ENCODE data around the gene KANSL1. TPM values are rescaled to one million over a fixed set of nuclear protein-coding genes. Genes with fewer than 3 reads are reported as not detected.
"Not testable (repeated sequence)": the region's sequence is repeated elsewhere in the genome, so short reads cannot be mapped to it uniquely, and the experiment has no call there.

KANSL1 gene
- total RNA-seq, 2 experiments from 2014 or later, result 99.5 to 105 TPM

DNA sequence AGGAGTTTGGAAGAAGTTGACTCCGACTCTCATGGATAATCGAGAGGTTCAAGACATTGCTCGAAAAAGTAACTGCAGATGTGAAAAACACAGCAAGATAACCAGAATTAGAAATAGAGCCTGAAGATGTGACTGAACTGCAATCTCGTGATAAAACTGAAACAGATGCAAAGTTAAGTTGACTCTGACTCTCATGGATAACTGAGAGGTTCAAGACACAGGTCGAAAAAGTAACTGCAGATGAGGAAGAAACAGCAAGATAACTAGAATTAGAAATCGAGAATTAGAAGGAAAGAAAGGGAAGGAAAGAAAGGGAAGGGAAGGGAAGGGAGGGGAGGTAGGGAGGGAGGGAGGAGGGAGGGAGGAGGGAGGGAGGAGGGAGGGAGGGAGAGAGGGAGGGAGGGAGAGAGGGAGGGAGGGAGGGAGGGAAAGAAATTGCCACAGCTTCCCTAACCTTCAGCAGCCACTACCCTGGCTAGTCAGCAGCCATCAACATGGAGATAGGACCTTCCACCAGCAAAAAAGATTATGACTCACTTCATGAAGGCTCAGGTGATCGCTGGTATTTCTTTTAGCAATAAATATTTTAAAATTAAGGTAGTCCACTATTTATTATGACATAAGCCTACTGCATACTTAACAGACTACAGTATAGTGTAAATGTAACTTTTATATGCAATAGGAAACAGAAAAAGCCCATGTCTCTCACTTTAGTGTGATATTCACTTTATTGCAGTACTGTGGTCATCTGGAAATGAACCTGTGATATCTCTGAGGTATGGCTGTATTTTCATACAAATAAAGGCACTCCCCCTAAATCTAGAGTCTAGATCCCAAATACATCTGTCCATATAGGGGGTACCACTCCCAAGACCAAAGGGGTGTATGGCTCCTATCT, 68.3 kb downstream of the KANSL1 start:
- ChIA-PET POLR2A (no interaction called here), CTCF (no interaction called here)
- no peak for DNase-seq
- Mint-ChIP-seq H3K4me1 (peaks cover 37% of the 10 kb centered on the region), H3K27ac (no peak overlapping the region), H3K36me3 (ENCODE audit: low read depth) (peaks cover 28% of the 10 kb centered on the region), H3K9me3 (no peaks in the 10 kb centered on the region), H3K4me3 (no peak overlapping the region), H3K27me3 (no peaks in the 10 kb centered on the region)

DNA sequence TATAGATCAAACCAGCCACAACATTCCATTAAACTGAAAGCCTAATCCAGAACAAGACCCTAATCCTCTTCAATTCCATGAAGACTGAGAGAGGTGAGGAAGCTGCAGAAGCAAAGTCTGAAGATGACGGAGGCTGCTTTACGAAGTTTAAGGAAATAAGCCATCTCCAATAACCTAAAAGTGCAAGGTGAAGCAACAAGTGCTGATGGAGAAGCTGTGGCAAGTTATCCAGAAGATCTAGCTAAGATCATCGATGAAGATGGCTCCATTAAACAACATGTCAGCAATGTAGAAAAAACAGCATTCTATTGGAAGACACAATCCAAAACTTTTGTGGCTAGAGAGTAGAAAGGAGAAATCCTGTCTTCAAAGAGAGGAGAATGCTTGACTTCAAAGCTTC, 69.6 kb downstream of the KANSL1 start:
- POLR2A ChIA-PET, result interaction anchor here (1.0 kb wide), 1 partner anchor 14 kb away, joined by 3 read pairs; no protein-coding TSS in a partner anchor
- Mint-ChIP-seq H3K36me3 (ENCODE audit: low read depth) (peaks cover 30% of the 10 kb centered on the region), H3K4me1 (peaks cover 42% of the 10 kb centered on the region), H3K9me3 (no peaks in the 10 kb centered on the region), H3K27me3 (no peaks in the 10 kb centered on the region), H3K4me3 (no peak overlapping the region), H3K27ac (no peak overlapping the region)
- no peak for DNase-seq
- CTCF ChIA-PET, result no interaction called here

DNA sequence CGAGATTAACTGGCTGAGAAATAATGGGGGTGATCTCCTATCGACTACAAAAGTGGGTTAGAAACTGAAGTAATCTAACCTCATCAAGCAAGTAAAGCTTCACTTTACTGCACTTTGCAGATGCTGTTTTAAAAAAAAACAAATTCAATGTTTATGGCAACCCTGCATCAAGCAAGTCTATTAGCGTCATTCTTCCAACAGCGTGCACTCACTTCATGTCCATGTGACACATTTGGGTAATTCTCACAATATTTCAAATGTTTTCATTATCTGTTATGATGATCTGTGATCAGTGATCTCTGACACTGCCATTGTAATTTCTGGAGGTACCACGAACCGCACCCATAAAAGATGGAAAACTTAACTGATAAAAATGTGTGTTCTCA, 70.8 kb downstream of the KANSL1 start:
- Mint-ChIP-seq H3K27me3 (no peaks in the 10 kb centered on the region), H3K4me3 (no peak overlapping the region), H3K27ac (no peak overlapping the region), H3K36me3 (ENCODE audit: low read depth) (peaks cover 23% of the 10 kb centered on the region), H3K4me1 (peaks cover 39% of the 10 kb centered on the region), H3K9me3 (no peaks in the 10 kb centered on the region)
- ChIA-PET CTCF (no interaction called here), POLR2A (no interaction called here)
- DNase-seq, result no peak

DNA sequence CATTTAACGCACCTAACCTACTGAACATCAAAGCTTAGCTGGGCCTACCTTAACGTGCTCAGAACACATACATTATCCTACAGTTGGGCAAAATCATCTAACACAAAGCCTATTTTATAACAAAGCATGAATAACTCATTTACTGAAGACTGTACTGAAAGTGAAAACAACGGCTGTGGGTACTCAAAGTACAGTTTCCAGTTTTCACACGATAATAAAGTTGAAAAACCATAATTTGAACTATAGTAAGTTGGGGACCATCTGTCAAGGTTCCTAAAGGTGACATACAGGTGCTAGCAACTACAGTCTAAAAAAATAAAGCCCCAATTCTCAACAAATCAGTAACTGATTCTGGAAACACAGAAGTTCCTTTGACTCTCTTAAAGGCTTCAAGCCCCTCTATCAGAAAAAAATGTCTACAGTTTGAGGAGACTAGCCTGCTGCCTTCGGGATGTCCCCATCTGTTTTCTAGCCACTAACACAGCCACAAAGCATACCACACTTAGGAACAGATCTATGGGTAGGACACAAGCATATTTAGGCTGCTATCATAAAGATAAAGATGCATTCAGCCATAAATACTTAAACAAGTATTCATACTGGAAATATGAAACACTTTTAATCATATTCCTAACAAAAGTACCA, 71.3 kb downstream of the KANSL1 start:
- ChIA-PET POLR2A (no interaction called here), CTCF (no interaction called here)
- Mint-ChIP-seq H3K4me1 (peaks cover 39% of the 10 kb centered on the region), H3K36me3 (ENCODE audit: low read depth) (peaks cover 20% of the 10 kb centered on the region), H3K9me3 (no peaks in the 10 kb centered on the region), H3K27ac (no peak overlapping the region), H3K4me3 (no peak overlapping the region), H3K27me3 (no peaks in the 10 kb centered on the region)
- no peak for DNase-seq

DNA sequence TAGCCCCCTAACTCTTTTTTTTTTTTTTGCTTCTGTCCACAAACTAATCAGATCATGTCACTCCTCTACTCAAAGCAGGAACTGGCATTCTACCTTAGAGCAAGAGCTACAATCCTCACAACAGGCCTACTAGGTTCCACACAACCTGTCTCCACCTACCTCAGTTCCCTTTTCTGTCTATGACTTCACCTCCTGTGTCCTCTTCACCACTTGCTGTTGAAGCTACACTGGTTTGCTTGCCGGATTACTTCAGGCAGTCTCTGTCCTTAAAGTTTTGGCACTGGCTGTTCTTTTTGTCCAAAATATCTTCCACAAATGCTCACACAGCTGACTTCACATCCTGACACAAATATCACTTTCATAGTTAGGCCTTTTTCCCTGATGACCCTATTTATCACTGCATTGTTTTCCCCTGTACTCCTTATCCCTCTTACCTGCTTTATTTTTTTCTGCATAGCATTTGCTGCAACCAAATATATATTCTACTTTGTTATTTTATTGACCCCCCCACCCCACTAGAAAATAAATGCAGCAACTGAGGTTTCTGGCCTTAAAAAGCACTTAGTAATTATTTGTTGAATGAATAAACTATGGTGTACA, 72.0 kb downstream of the KANSL1 start:
- Mint-ChIP-seq H3K36me3 (ENCODE audit: low read depth) (peaks cover 13% of the 10 kb centered on the region), H3K27ac (no peak overlapping the region), H3K4me1 (peaks cover 39% of the 10 kb centered on the region), H3K4me3 (no peak overlapping the region), H3K27me3 (no peaks in the 10 kb centered on the region), H3K9me3 (no peaks in the 10 kb centered on the region)
- POLR2A ChIA-PET, result no interaction called here
- CTCF ChIA-PET, result no interaction called here
- DNase-seq, result no peak

DNA sequence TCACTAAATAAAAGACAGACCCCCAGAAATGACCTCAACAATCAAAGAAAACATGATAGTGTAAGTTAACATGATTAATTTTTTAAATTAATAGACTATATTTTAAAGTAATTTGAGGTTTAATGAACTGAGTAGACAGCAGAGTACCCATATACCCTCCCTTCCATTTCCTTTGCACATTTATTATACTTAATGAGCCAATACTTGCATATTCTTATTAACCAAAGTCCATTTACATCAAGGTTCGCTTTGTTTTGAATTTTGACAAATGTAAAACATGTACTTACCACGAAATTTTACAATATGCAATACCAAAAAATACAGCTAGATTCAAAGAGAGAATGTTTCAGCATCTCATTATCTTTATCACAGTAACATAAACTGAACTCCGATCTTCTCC, 72.7 kb downstream of the KANSL1 start:
- Mint-ChIP-seq H3K9me3 (no peaks in the 10 kb centered on the region), H3K27me3 (no peaks in the 10 kb centered on the region), H3K4me3 (no peak overlapping the region), H3K4me1 (peaks cover 43% of the 10 kb centered on the region), H3K27ac (no peak overlapping the region), H3K36me3 (ENCODE audit: low read depth) (peaks cover 13% of the 10 kb centered on the region)
- CTCF ChIA-PET, result interaction anchor here (1.0 kb wide), 1 partner anchor 92 kb away, joined by 3 read pairs; no protein-coding TSS in a partner anchor
- POLR2A ChIA-PET, result no interaction called here
- DNase-seq, result no peak

DNA sequence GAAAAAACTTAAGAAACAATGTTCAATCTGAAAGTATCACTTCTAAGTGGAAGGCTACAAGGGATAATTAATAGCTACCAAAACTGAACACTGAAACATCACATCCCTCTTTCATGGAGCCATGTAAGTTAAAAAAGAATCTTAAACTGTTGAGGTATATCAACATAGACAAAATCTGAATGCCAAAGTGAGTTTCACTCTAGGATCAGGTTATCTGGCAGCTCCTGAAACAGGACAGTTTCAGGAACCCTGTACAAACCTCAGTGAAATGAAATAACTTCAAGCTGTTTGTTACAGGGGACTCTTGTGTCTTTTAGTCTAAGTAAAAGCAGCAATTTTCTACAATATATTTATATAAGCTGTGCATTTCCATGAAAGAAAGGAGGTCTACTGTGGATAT, 73.2 kb downstream of the KANSL1 start:
- H3K27ac Mint-ChIP-seq, result no peak overlapping the region
- H3K27me3 Mint-ChIP-seq, result no peaks in the 10 kb centered on the region
- peaks cover 13% of the 10 kb centered on the region for H3K36me3 Mint-ChIP-seq (ENCODE audit: low read depth)
- H3K4me1 Mint-ChIP-seq, result peaks cover 44% of the 10 kb centered on the region
- H3K9me3 Mint-ChIP-seq, result no peaks in the 10 kb centered on the region
- no peak overlapping the region for H3K4me3 Mint-ChIP-seq
- ChIA-PET CTCF (interaction anchor here (1.0 to 1.1 kb wide), 3 partner anchors 67 to 93 kb away, joined by 3 to 6 read pairs (median 4); partner anchors contain the start of gene KANSL1), POLR2A (no interaction called here)
- DNase-seq, result no peak

DNA sequence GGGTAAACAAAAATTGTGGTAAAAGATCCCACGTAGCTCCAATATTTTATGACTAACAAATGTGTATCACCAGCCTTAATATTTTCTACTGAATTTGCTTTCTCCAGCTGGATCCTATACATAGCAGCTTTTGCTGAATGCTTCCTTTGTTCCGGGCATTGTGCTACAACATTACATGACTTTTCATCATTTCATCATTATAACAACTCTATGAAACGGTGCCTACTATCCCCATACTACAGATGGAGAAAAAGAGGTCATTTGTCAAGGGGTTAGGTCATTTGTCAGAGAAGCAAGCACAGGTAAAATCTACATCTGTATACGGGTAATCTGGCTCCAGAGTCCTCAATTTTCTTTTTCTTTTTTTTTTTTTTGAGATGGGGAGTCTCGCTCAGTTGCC, 74.3 kb downstream of the KANSL1 start:
- H3K27me3 Mint-ChIP-seq, result no peaks in the 10 kb centered on the region
- H3K4me1 Mint-ChIP-seq, result peaks cover 39% of the 10 kb centered on the region
- H3K4me3 Mint-ChIP-seq, result no peak overlapping the region
- peaks cover 12% of the 10 kb centered on the region for H3K36me3 Mint-ChIP-seq (ENCODE audit: low read depth)
- no peaks in the 10 kb centered on the region for H3K9me3 Mint-ChIP-seq
- ChIA-PET CTCF (interaction anchor here (1.0 kb wide), 1 partner anchor 68 kb away, joined by 4 read pairs; no protein-coding TSS in a partner anchor), POLR2A (no interaction called here)
- H3K27ac Mint-ChIP-seq, result no peak overlapping the region
- no peak for DNase-seq

DNA sequence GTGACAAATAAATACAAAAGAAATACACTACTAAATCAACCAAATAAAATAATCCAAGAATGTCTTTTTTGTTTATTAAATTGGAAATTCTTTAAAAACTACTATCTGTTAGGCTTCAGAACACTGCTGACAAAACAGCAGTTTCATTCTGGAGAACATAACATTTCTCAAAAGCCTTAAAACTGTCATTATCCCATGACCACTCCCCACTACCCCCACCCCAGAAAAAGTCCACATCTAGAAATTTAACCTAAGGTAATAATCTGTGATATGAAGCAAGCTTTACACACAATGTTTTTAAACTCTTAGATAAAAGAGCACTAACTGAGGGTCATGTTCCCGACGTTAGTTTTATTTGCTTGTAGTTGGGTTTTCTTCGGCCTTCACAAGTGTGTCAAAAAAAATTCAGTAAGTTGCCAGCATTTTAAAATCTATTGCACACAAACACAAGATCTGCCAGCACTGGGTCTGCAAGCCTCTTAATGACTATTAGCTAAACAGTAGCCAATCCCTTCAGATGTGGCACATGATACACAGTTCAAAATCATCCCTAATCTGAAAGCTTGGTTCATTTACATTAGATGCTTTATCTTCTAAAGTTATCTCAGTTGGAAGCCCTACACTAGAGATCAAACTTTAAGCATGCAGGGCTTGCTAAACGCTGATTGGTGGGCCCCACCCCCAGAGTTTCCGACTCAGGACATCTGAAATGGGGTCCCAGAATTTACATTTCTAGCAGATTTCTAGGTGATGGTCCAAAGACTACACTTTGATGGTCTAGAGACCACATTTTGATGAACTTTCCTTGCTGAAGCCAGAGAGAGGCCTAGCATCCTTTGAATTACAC, 75.2 kb downstream of the KANSL1 start:
- H3K4me1 Mint-ChIP-seq, result peaks cover 36% of the 10 kb centered on the region
- H3K27me3 Mint-ChIP-seq, result no peaks in the 10 kb centered on the region
- ChIA-PET POLR2A (no interaction called here), CTCF (no interaction called here)
- H3K36me3 Mint-ChIP-seq (ENCODE audit: low read depth), result peaks cover 12% of the 10 kb centered on the region
- H3K4me3 Mint-ChIP-seq, result no peak overlapping the region
- no peak for DNase-seq
- no peaks in the 10 kb centered on the region for H3K9me3 Mint-ChIP-seq
- H3K27ac Mint-ChIP-seq, result no peak overlapping the region

DNA sequence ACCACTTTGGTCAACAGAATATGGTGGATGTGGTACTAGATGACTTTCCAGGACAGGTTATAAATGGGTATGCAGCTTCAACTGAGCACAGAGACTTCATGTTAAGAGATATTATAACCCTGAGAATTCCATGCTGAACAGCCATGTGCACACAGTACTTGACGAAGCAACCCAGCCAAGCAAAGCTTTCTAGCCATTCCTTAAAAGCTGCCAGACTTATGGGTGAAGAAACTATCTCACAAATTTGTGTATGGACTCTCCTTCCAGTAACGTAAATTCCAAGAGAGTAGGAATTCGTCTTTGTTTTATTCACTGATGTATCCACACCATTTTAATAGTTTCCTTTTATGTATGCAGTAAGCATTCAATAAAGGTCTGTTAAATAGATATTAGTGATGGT, 76.1 kb downstream of the KANSL1 start:
- no peaks in the 10 kb centered on the region for H3K27me3 Mint-ChIP-seq
- ChIA-PET POLR2A (no interaction called here), CTCF (interaction anchor here (0.9 kb wide), 1 partner anchor 16 kb away, joined by 3 read pairs; no protein-coding TSS in a partner anchor)
- H3K9me3 Mint-ChIP-seq, result no peaks in the 10 kb centered on the region
- DNase-seq, result no peak
- peaks cover 28% of the 10 kb centered on the region for H3K4me1 Mint-ChIP-seq
- H3K4me3 Mint-ChIP-seq, result no peak overlapping the region
- peaks cover 12% of the 10 kb centered on the region for H3K36me3 Mint-ChIP-seq (ENCODE audit: low read depth)
- H3K27ac Mint-ChIP-seq, result no peak overlapping the region

DNA sequence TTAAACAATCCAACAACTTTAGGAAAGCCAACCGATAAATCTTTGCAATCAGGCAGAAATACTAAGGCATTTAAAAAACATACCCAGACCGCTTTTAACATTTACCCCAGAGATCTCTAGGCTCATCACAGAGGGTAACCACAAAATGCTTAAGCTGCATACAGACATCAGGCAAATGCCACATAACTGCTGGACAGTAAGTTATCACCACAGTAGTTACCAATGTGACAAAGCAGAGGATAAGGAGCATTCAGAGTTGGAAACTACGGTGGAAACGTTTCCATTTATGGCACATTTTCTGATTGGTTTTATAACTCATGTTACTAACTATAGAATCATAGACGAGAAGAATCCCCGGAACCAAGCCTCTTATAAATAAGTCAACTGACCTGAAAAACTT, 77.5 kb downstream of the KANSL1 start:
- Mint-ChIP-seq H3K27ac (no peak overlapping the region), H3K4me1 (peaks cover 17% of the 10 kb centered on the region), H3K4me3 (no peak overlapping the region), H3K9me3 (no peaks in the 10 kb centered on the region), H3K27me3 (no peaks in the 10 kb centered on the region), H3K36me3 (ENCODE audit: low read depth) (peaks cover 5% of the 10 kb centered on the region)
- ChIA-PET CTCF (no interaction called here), POLR2A (no interaction called here)
- DNase-seq, result no peak

DNA sequence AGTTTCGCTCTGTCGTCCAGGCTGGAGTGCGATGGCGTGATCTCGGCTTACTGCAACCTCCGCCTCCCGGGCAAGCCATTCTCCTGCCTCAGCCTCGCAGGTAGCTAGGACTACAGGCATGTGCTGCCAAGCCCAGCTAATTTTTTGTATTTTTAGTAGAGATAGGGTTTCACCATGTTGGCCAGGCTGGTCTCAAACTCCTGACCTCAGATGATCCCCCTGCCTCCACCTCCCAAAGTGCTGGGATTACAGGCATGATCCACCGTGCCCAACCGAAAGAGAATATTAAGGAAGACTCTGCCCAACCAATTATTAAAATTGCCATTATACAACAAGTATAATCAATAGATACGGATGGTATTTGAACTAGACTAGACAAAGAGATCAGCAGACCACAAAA, 82.0 kb downstream of the KANSL1 start:
- DNase-seq; H3K4me3 Mint-ChIP-seq; H3K27ac Mint-ChIP-seq; H3K27me3 Mint-ChIP-seq; POLR2A ChIA-PET; H3K9me3 Mint-ChIP-seq; H3K36me3 Mint-ChIP-seq (ENCODE audit: low read depth); CTCF ChIA-PET: not testable (repeated sequence)
- H3K4me1 Mint-ChIP-seq, result peaks cover 28% of the 10 kb centered on the region

DNA sequence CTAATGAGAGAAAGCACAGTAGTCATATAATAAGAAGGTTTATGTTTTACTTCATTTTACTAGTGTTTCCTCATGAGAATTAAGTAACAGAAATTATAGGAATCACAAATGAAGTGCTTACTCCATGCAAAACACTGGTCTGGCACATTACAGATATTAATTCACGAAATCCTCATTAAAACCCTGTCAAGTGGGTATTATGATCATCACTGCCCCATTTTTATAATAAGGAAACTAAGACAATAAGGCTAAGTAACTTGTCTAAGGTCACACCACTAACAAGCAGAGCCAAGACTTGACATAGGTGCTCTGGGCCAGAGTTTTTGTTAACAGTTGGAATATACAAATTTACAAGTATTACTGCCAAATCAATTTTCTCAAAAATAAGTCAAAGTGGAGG, 83.0 kb downstream of the KANSL1 start:
- POLR2A ChIA-PET, result no interaction called here
- CTCF ChIA-PET, result no interaction called here
- DNase-seq, result no peak
- Mint-ChIP-seq H3K4me1 (peaks cover 23% of the 10 kb centered on the region), H3K4me3 (no peak overlapping the region), H3K9me3 (no peaks in the 10 kb centered on the region), H3K27ac (no peak overlapping the region), H3K36me3 (ENCODE audit: low read depth) (peaks cover 8% of the 10 kb centered on the region), H3K27me3 (no peaks in the 10 kb centered on the region)
